CD14-positive monocyte (primary cell): Measurements from ENCODE around the gene NCR3LG1. TPM values are rescaled to one million over a fixed set of nuclear protein-coding genes. Genes with fewer than 3 reads are reported as not detected.
A peak's percentile ranks its signal among the peaks of the same experiment; 100 is the strongest.

Experiments
- DNase-seq, 3 donors: peaks; one replicate each; pipeline ENCODE4 v3.0.0-alpha.2; 2011 to 2022
- H2AFZ ChIP-seq: 2 replicates; pipeline ENCODE4 v1.6.0; 2012; ENCODE audit warnings: mild to moderate bottlenecking, low read depth, low read length, inconsistent platforms; ENCODE audit not compliant: insufficient read depth, poor library complexity, severe bottlenecking
- H3K27ac ChIP-seq, 2 donors: 1 replicate in 1 of 2; 2 replicates in 1 of 2; pipeline ENCODE4 v1.5.1; 2012 to 2013; ENCODE audit warnings: low read length in 2 of 2, control low read depth in 1 of 2, inconsistent platforms in 1 of 2, low read depth in 1 of 2, mild to moderate bottlenecking in 1 of 2
- H3K27me3 ChIP-seq, 2 donors: one replicate each; pipeline versions ENCODE4 v1.6.0 to v1.6.1; 2011 to 2013; ENCODE audit warnings: low read length in 2 of 2; ENCODE audit not compliant: control insufficient read depth in 2 of 2, insufficient read depth in 2 of 2
- H3K36me3 ChIP-seq, 2 donors: replicated peaks in 1 of 2; 1 replicate in 1 of 2; 2 replicates in 1 of 2; pipeline versions ENCODE4 v1.5.1 to v1.6.1; 2012 to 2013; ENCODE audit warnings: low read length in 2 of 2, control low read depth in 1 of 2, inconsistent platforms in 1 of 2, mild to moderate bottlenecking in 1 of 2; ENCODE audit not compliant: insufficient read depth in 2 of 2, control insufficient read depth in 1 of 2
- H3K4me1 ChIP-seq, 2 donors: 1 replicate in 1 of 2; 2 replicates in 1 of 2; pipeline versions ENCODE4 v1.5.1 to v1.6.1; 2012 to 2013; ENCODE audit warnings: low read length in 2 of 2, control low read depth in 1 of 2, inconsistent platforms in 1 of 2, mild to moderate bottlenecking in 1 of 2, moderate library complexity in 1 of 2; ENCODE audit not compliant: insufficient read depth in 2 of 2, control insufficient read depth in 1 of 2
- H3K4me2 ChIP-seq: replicated peaks from 2 replicates; pipeline ENCODE3; 2012; ENCODE audit warnings: low read length, moderate library complexity, mild to moderate bottlenecking; ENCODE audit not compliant: poor library complexity, severe bottlenecking; ENCODE audit errors: extremely low read depth
- H3K4me3 ChIP-seq, 3 experiments: fragments of 200-600 bp in 1 of 3; sonication (generic) in 1 of 3; replicated peaks in 1 of 3; 1 replicate in 2 of 3; 2 replicates in 1 of 3; pipeline ENCODE4 v1.5.1; 2011 to 2013; ENCODE audit warnings: low read length in 3 of 3, mild to moderate bottlenecking in 3 of 3, control low read depth in 2 of 3, low read depth in 2 of 3, inconsistent platforms in 1 of 3, moderate library complexity in 1 of 3
- H3K79me2 ChIP-seq: 2 replicates; pipeline ENCODE4 v1.6.0; 2012; ENCODE audit warnings: mild to moderate bottlenecking, control low read depth, inconsistent platforms, low read length, moderate library complexity; ENCODE audit not compliant: insufficient read depth
- H3K9ac ChIP-seq: 2 replicates; pipeline ENCODE4 v1.6.0; 2017; ENCODE audit warnings: low read length, mild to moderate bottlenecking; ENCODE audit not compliant: insufficient read depth, poor library complexity, severe bottlenecking
- H3K9me3 ChIP-seq, 2 donors: replicated peaks in 1 of 2; 1 replicate in 1 of 2; 2 replicates in 1 of 2; pipeline versions ENCODE4 v1.5.1 to v1.6.1; 2012 to 2013; ENCODE audit warnings: low read length in 2 of 2, control low read depth in 1 of 2; ENCODE audit not compliant: control insufficient read depth in 1 of 2, insufficient read depth in 1 of 2
- H4K20me1 ChIP-seq: 2 replicates; pipeline ENCODE4 v1.6.0; 2012; ENCODE audit warnings: mild to moderate bottlenecking, low read length, control low read depth, moderate library complexity; ENCODE audit not compliant: insufficient read depth
- H3K27ac Mint-ChIP-seq, 7 donors: one replicate each; pipeline ENCODE4 v1.8.0; 2020; ENCODE audit warnings: mild to moderate bottlenecking in 7 of 7, mixed read lengths in 7 of 7, moderate library complexity in 6 of 7, inconsistent platforms in 2 of 7
- H3K27me3 Mint-ChIP-seq, 3 donors: one replicate each; pipeline ENCODE4 v1.8.0; 2021 to 2022; ENCODE audit warnings: low read depth in 3 of 3, mild to moderate bottlenecking in 3 of 3, mixed read lengths in 3 of 3, moderate library complexity in 3 of 3, inconsistent platforms in 1 of 3
- H3K36me3 Mint-ChIP-seq, 2 donors: one replicate each; pipeline ENCODE4 v1.8.0; 2020; ENCODE audit warnings: mixed read lengths in 2 of 2, inconsistent platforms in 1 of 2, mild to moderate bottlenecking in 1 of 2
- H3K4me1 Mint-ChIP-seq: one replicate; pipeline ENCODE4 v1.8.0; 2020; ENCODE audit warnings: mild to moderate bottlenecking, mixed read lengths
- H3K4me3 Mint-ChIP-seq, 2 donors: one replicate each; pipeline ENCODE4 v1.8.0; 2020; ENCODE audit warnings: mild to moderate bottlenecking in 2 of 2, mixed read lengths in 2 of 2, moderate library complexity in 1 of 2
- H3K9me3 Mint-ChIP-seq, 7 donors: one replicate each; pipeline ENCODE4 v1.8.0; 2020 to 2022; ENCODE audit warnings: mixed read lengths in 7 of 7, mild to moderate bottlenecking in 6 of 7, moderate library complexity in 6 of 7, inconsistent platforms in 2 of 7
- WGBS: methylation state at CpG from one replicate; pipeline ENCODE4 v1.1.5; 2013; ENCODE audit warnings: missing lambda C conversion rate; ENCODE audit not compliant: insufficient coverage; 5-methylcytosine and 5-hydroxymethylcytosine counted together
- intact Hi-C, 2 donors: fragments of 100-400 bp; cut with micrococcal nuclease; formaldehyde crosslinking; loops; one replicate each; pipeline versions ENCODE4 v1.15.0 to v1.15.1; 2023
- polyA plus RNA-seq, 3 donors: library from polyadenylated mRNA; depleted of rRNA in 1 of 3; unstranded in 2 of 3; stranded (reverse) in 1 of 3; fragments of 300-500 nt in 2 of 3; fragments of >200 nt in 1 of 3; fragmentation: Illumina TruSeq in 2 of 3; gene quantifications; 1 replicate in 2 of 3; 2 replicates in 1 of 3; pipeline ENCODE4 v1.2.3, GENCODE V29; 2012 to 2021
- TF ChIP-seq, protein P1 (sequence below): fragments of 200-600 bp; IDR thresholded peaks from one replicate; pipeline ENCODE4 v1.8.0; 2022; ENCODE audit warnings: antibody characterized with exemption, mild to moderate bottlenecking

The NCR3LG1 gene
- polyA plus RNA-seq, 3 donors, result 0.05 to 1.1 (median 0.15) TPM

DNA sequence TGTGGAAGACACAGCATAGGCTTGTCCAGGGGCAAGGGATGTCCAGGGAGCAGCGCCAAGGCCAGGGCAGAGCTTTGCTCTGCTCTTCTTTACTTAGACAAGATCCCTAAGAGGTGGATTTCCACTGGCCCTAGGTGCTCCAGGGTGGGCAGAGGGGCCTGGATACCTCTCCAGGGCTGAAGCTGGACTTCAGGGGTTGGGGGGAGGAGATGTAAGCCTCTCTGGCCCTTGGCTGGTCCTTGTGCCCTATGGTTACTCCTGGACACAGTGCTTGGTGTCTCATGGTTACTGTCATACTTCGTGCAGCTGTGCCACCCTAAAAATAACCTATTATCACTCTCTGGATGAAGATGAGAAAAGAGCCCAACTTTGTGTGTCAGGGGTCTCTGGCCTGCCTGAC, 49.7 kb downstream of the NCR3LG1 start:
- Histone ChIP-seq H3K27ac (no peak overlapping the region), H3K27me3 (no peaks in the 10 kb centered on the region), H3K9ac (no peak overlapping the region), H2AFZ (peak overlapping the region; percentile 50), H3K4me2 (no peak overlapping the region), H3K9me3 (no peaks in the 10 kb centered on the region), H3K36me3 (no peaks in the 10 kb centered on the region), H3K79me2 (no peaks in the 10 kb centered on the region), H4K20me1 (no peaks in the 10 kb centered on the region), H3K4me3 (no peak overlapping the region), H3K4me1 (no peaks in the 10 kb centered on the region)
- Mint-ChIP-seq H3K36me3 (no peaks in the 10 kb centered on the region), H3K4me3 (no peak overlapping the region), H3K27ac (no peak overlapping the region), H3K9me3 (peaks cover 0 to 1% (median 0%) of the 10 kb centered on the region in 7 donors), H3K4me1 (peaks cover 3% of the 10 kb centered on the region), H3K27me3 (peaks cover 0 to 8% (median 1%) of the 10 kb centered on the region in 3 donors)
- TF ChIP-seq, protein P1, sequence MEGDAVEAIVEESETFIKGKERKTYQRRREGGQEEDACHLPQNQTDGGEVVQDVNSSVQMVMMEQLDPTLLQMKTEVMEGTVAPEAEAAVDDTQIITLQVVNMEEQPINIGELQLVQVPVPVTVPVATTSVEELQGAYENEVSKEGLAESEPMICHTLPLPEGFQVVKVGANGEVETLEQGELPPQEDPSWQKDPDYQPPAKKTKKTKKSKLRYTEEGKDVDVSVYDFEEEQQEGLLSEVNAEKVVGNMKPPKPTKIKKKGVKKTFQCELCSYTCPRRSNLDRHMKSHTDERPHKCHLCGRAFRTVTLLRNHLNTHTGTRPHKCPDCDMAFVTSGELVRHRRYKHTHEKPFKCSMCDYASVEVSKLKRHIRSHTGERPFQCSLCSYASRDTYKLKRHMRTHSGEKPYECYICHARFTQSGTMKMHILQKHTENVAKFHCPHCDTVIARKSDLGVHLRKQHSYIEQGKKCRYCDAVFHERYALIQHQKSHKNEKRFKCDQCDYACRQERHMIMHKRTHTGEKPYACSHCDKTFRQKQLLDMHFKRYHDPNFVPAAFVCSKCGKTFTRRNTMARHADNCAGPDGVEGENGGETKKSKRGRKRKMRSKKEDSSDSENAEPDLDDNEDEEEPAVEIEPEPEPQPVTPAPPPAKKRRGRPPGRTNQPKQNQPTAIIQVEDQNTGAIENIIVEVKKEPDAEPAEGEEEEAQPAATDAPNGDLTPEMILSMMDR, result no peak
- intact Hi-C loops, result no loop called here
- no peak for DNase-seq
- no CpG with 5 or more reads among the region's 2 CpGs for WGBS

DNA sequence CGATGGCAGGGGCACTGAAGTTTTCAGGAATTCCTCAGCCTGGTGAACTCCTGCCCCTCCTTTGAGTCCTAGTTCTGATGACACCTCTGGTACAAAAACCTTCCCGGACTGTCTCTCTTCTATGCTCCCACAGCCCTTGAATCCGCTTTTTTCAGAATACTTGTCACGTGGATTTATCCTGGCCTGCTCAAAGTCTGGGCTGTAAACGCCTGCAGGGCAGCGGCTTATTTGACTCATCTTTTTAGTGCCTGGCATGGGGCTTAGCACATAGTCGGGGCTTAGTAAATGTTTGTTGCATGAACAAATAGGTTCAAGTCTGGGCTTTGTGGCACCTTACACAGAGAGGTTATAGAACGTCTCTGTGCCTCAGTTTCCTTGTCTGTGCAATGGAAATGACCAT, 50.2 kb downstream of the NCR3LG1 start:
- no peaks in the 10 kb centered on the region for H4K20me1 ChIP-seq
- no peaks in the 10 kb centered on the region for H3K9me3 ChIP-seq
- no peak overlapping the region for H3K4me3 Mint-ChIP-seq
- DNase-seq, result no peak
- no peak overlapping the region for H2AFZ ChIP-seq
- peaks cover 0 to 8% (median 1%) of the 10 kb centered on the region in 3 donors for H3K27me3 Mint-ChIP-seq
- no peaks in the 10 kb centered on the region for H3K79me2 ChIP-seq
- H3K27me3 ChIP-seq, result no peaks in the 10 kb centered on the region
- H3K4me1 Mint-ChIP-seq, result peaks cover 3% of the 10 kb centered on the region
- no peaks in the 10 kb centered on the region for H3K4me1 ChIP-seq
- no peak overlapping the region for H3K4me2 ChIP-seq
- H3K27ac ChIP-seq, result no peak overlapping the region
- H3K9ac ChIP-seq, result no peak overlapping the region
- H3K9me3 Mint-ChIP-seq, result peaks cover 0 to 1% (median 0%) of the 10 kb centered on the region in 7 donors
- no peak overlapping the region for H3K27ac Mint-ChIP-seq
- H3K36me3 Mint-ChIP-seq, result no peaks in the 10 kb centered on the region
- H3K4me3 ChIP-seq, result no peak overlapping the region
- no peaks in the 10 kb centered on the region for H3K36me3 ChIP-seq
- TF ChIP-seq, protein P1, result no peak
- 92% methylated on average over 7 of the region's 8 CpGs for WGBS
- intact Hi-C loops, result no loop called here
